B cell (primary cell): ENCODE measurements around the gene RHOA. TPM values are rescaled to one million over a fixed set of nuclear protein-coding genes. Genes with fewer than 3 reads are reported as not detected.
A peak's percentile ranks its signal among the peaks of the same experiment; 100 is the strongest.

Experiments used
- ATAC-seq: fragments of 200-7000 bp; cut with Tn5 transposase; one replicate; pipeline ENCODE4 v1.10.0; 2021; ENCODE audit warnings: low read depth, mild to moderate bottlenecking, moderate number of reproducible peaks, moderate library complexity
- CTCF ChIA-PET: fragments of 350-600 bp; sonication (Branson Sonifier 250); formaldehyde crosslinking; loops from one replicate; lab custom pipeline; 2021; ENCODE audit warnings: antibody characterized with exemption, inconsistent platforms; lab: Charles Lee
- POLR2A ChIA-PET: fragments of 350-600 bp; sonication (Branson Sonifier 250); formaldehyde crosslinking; loops from one replicate; lab custom pipeline; 2021; ENCODE audit warnings: antibody characterized with exemption; lab: Charles Lee
- DNase-seq: peaks from one replicate; pipeline ENCODE4 v3.0.0; 2013
- H2AFZ ChIP-seq: 2 replicates; pipeline ENCODE4 v1.6.1; 2012; ENCODE audit warnings: mild to moderate bottlenecking, low read depth, low read length; ENCODE audit not compliant: insufficient read depth, poor library complexity, severe bottlenecking
- H3K27ac ChIP-seq, 2 donors: 1 replicate in 1 of 2; 2 replicates in 1 of 2; pipeline ENCODE4 v1.5.1; 2012 to 2013; ENCODE audit warnings: low read length in 2 of 2, mild to moderate bottlenecking in 2 of 2, moderate library complexity in 1 of 2
- H3K27me3 ChIP-seq, 4 experiments: fragments of 200-600 bp in 1 of 4; sonication (generic) in 1 of 4; replicated peaks in 1 of 4; 1 replicate in 2 of 4; 2 replicates in 2 of 4; pipeline versions ENCODE4 v1.6.1 to v1.7.0; 2013 to 2016; ENCODE audit warnings: low read length in 3 of 4, mild to moderate bottlenecking in 2 of 4, mixed read lengths in 1 of 4, moderate library complexity in 1 of 4; ENCODE audit not compliant: insufficient read depth in 4 of 4, control insufficient read depth in 3 of 4; ENCODE audit errors: control extremely low read depth in 1 of 4
- H3K36me3 ChIP-seq, 2 experiments: replicated peaks in 1 of 2; 1 replicate in 1 of 2; 2 replicates in 1 of 2; pipeline versions ENCODE4 v1.6.1 to v1.7.1; 2013; ENCODE audit warnings: low read length in 1 of 2; ENCODE audit not compliant: insufficient read depth in 2 of 2, control insufficient read depth in 1 of 2; ENCODE audit errors: control extremely low read depth in 1 of 2, extremely low read depth in 1 of 2
- H3K4me1 ChIP-seq, 2 donors: fragments of 200-600 bp in 1 of 2; sonication (generic) in 1 of 2; 1 replicate in 1 of 2; 2 replicates in 1 of 2; pipeline versions ENCODE4 v1.5.1 to v1.6.1; 2013 to 2017; ENCODE audit warnings: low read length in 2 of 2; ENCODE audit not compliant: control insufficient read depth in 2 of 2, insufficient read depth in 2 of 2
- H3K4me2 ChIP-seq: replicated peaks from 2 replicates; pipeline ENCODE3; 2012; ENCODE audit warnings: mild to moderate bottlenecking, low read depth, low read length; ENCODE audit not compliant: poor library complexity, severe bottlenecking
- H3K4me3 ChIP-seq, 5 experiments: fragments of 200-600 bp in 1 of 5; sonication (generic) in 1 of 5; 1 replicate in 3 of 5; 2 replicates in 2 of 5; pipeline versions ENCODE4 v1.5.1 to v1.7.0; 2011 to 2016; ENCODE audit warnings: low read length in 4 of 5, mild to moderate bottlenecking in 4 of 5, low read depth in 2 of 5, control low read depth in 1 of 5, moderate library complexity in 1 of 5; ENCODE audit not compliant: insufficient read depth in 1 of 5; ENCODE audit errors: control extremely low read depth in 1 of 5, extremely low read depth in 1 of 5
- H3K79me2 ChIP-seq: fragments of 200-600 bp; sonication (generic); one replicate; pipeline ENCODE4 v1.6.0; 2016; ENCODE audit warnings: low read length; ENCODE audit not compliant: control insufficient read depth, insufficient read depth
- H3K9ac ChIP-seq: fragments of 200-600 bp; sonication (generic); 2 replicates; pipeline ENCODE4 v1.6.1; 2017; ENCODE audit warnings: mild to moderate bottlenecking, low read length, moderate library complexity
- H3K9me3 ChIP-seq, 3 donors: one replicate each; pipeline versions ENCODE4 v1.6.1 to v1.7.1; 2013; ENCODE audit warnings: low read length in 2 of 3; ENCODE audit not compliant: control insufficient read depth in 2 of 3, insufficient read depth in 1 of 3; ENCODE audit errors: control extremely low read depth in 1 of 3
- H4K20me1 ChIP-seq: 2 replicates; pipeline ENCODE4 v1.6.0; 2012; ENCODE audit warnings: mild to moderate bottlenecking, low read length; ENCODE audit not compliant: insufficient read depth, control insufficient read depth, poor library complexity, severe bottlenecking
- H3K27ac Mint-ChIP-seq: one replicate; pipeline ENCODE4 v1.8.0; 2021; ENCODE audit warnings: mixed read lengths
- H3K27me3 Mint-ChIP-seq: one replicate; pipeline ENCODE4 v1.8.0; 2021; ENCODE audit warnings: mixed read lengths
- H3K4me1 Mint-ChIP-seq: one replicate; pipeline ENCODE4 v1.8.0; 2021; ENCODE audit warnings: mixed read lengths
- H3K4me3 Mint-ChIP-seq: one replicate; pipeline ENCODE4 v1.8.0; 2021; ENCODE audit warnings: mixed read lengths
- H3K9me3 Mint-ChIP-seq: one replicate; pipeline ENCODE4 v1.8.0; 2022; ENCODE audit warnings: mixed read lengths; ENCODE audit not compliant: insufficient read depth
- EZH2 ChIP-seq: IDR thresholded peaks from 2 replicates; pipeline ENCODE4 v1.6.1; 2012; ENCODE audit warnings: borderline replicate concordance, low read depth, mild to moderate bottlenecking, moderate library complexity, low read length; ENCODE audit not compliant: insufficient read depth, poor library complexity, severe bottlenecking
- WGBS: methylation state at CpG from one replicate; pipeline ENCODE4 v1.1.5; 2013; ENCODE audit warnings: missing lambda C conversion rate; ENCODE audit not compliant: insufficient coverage; 5-methylcytosine and 5-hydroxymethylcytosine counted together
- intact Hi-C: fragments of 100-400 bp; cut with micrococcal nuclease; formaldehyde crosslinking; loops from one replicate; pipeline ENCODE4 v1.10.0; 2022
- polyA plus RNA-seq: library from polyadenylated mRNA; depleted of rRNA; stranded (reverse); fragments of >200 nt; gene quantifications from 2 replicates; pipeline ENCODE4 v1.2.3, GENCODE V29; 2012
- total RNA-seq, 2 donors: library from RNA; stranded (reverse); fragments of 120-200 nt in 1 of 2; gene quantifications; 1 replicate in 1 of 2; 2 replicates in 1 of 2; pipeline versions ENCODE4 v1.2.3 to v1.2.4, GENCODE V29; 2013 to 2022
- TF ChIP-seq, protein P1 (sequence below): fragments of 200-600 bp; IDR thresholded peaks from one replicate; pipeline ENCODE4 v1.8.0; 2022; ENCODE audit warnings: antibody characterized with exemption, mild to moderate bottlenecking

The RHOA gene
- total and polyA plus RNA-seq, 2 donors (not counting 1 experiment from before 2014, with no cell fraction given) = 244 to 298 TPM

- H3K27ac Mint-ChIP-seq = peak overlapping the region; percentile 26
- Histone ChIP-seq H3K27me3 (no peaks in the 10 kb centered on the region), H3K9ac (no peak overlapping the region), H3K79me2 (peaks cover 7% of the 10 kb centered on the region), H3K4me3 (no peak overlapping the region), H3K4me1 (peaks cover 18 to 27% of the 10 kb centered on the region in 2 donors), H3K36me3 (no peaks in the 10 kb centered on the region), H3K4me2 (no peak overlapping the region), H4K20me1 (no peaks in the 10 kb centered on the region), H2AFZ (no peak overlapping the region), H3K9me3 (no peaks in the 10 kb centered on the region), H3K27ac (no peak overlapping the region)
- WGBS = no CpG with 5 or more reads among the region's 5 CpGs
- ATAC-seq (no peak), DNase-seq (no peak)
- TF ChIP-seq, protein P1, sequence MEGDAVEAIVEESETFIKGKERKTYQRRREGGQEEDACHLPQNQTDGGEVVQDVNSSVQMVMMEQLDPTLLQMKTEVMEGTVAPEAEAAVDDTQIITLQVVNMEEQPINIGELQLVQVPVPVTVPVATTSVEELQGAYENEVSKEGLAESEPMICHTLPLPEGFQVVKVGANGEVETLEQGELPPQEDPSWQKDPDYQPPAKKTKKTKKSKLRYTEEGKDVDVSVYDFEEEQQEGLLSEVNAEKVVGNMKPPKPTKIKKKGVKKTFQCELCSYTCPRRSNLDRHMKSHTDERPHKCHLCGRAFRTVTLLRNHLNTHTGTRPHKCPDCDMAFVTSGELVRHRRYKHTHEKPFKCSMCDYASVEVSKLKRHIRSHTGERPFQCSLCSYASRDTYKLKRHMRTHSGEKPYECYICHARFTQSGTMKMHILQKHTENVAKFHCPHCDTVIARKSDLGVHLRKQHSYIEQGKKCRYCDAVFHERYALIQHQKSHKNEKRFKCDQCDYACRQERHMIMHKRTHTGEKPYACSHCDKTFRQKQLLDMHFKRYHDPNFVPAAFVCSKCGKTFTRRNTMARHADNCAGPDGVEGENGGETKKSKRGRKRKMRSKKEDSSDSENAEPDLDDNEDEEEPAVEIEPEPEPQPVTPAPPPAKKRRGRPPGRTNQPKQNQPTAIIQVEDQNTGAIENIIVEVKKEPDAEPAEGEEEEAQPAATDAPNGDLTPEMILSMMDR = no peak
- TF ChIP-seq EZH2 = no peak
- CTCF ChIA-PET = interaction anchor here (0.7 to 10.2 kb wide), 7 partner anchors 9 to 149 kb away, joined by 3 to 137 read pairs (median 5); partner anchors contain the start of genes NICN1 and USP4
- no peaks in the 10 kb centered on the region for H3K27me3 Mint-ChIP-seq
- H3K4me1 Mint-ChIP-seq = peaks cover 15% of the 10 kb centered on the region
- intact Hi-C loops = no loop called here
- POLR2A ChIA-PET = interaction anchor here (0.7 to 2.1 kb wide), 2 partner anchors 16 to 102 kb away, joined by 4 to 14 read pairs; partner anchors contain the start of gene NICN1
- no peaks in the 10 kb centered on the region for H3K9me3 Mint-ChIP-seq
- no peak overlapping the region for H3K4me3 Mint-ChIP-seq
These were observed 33.6 kb upstream of the RHOA start for GRCh38 chr3:49445391-49445790.

DNA sequence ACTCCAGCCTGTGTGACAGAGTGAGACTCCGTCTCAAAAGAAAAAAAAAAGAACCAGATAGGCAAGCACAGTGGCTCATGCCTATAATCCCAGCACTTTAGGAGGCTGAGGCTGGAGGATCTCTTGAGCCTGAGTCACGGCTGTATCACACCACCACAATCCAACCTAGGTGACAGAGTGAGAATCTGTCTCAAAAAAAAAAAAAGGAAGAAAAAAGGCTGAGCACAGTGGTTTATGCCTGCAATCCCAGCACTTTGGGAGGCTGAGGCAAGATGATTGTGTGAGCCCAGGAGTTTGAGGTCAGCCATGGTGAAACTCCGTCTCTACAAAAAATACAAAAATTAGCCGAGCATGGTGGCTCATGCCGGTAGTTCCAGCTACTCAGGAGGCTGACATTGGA, 23.0 kb upstream of the RHOA start:
- Mint-ChIP-seq H3K27me3 (no peaks in the 10 kb centered on the region), H3K9me3 (no peaks in the 10 kb centered on the region), H3K4me1 (peaks cover 4% of the 10 kb centered on the region), H3K27ac (no peak overlapping the region), H3K4me3 (no peak overlapping the region)
- no peaks in the 10 kb centered on the region for H4K20me1 ChIP-seq
- no peak for ATAC-seq
- no peak overlapping the region for H3K9ac ChIP-seq
- POLR2A ChIA-PET = interaction anchor here (0.7 kb wide), 1 partner anchor 462 kb away, joined by 3 read pairs; no protein-coding TSS in a partner anchor
- intact Hi-C loops = no loop called here
- no peak overlapping the region for H3K4me2 ChIP-seq
- H2AFZ ChIP-seq = no peak overlapping the region
- no peaks in the 10 kb centered on the region for H3K9me3 ChIP-seq
- H3K27ac ChIP-seq = no peak overlapping the region
- CTCF ChIA-PET = interaction anchor here (1.0 kb wide), 1 partner anchor 14 kb away, joined by 3 read pairs; no protein-coding TSS in a partner anchor
- H3K4me3 ChIP-seq = no peak overlapping the region
- peaks cover 3 to 6% of the 10 kb centered on the region in 2 donors for H3K4me1 ChIP-seq
- 94% methylated on average over 3 of the region's 5 CpGs for WGBS
- H3K36me3 ChIP-seq = no peaks in the 10 kb centered on the region
- H3K27me3 ChIP-seq = no peaks in the 10 kb centered on the region
- TF ChIP-seq, protein P1 = no peak
- TF ChIP-seq EZH2 = no peak
- no peaks in the 10 kb centered on the region for H3K79me2 ChIP-seq
- DNase-seq = no peak
